Measurements from ENCODE around the gene PLIN5. TPM values are rescaled to one million over a fixed set of nuclear protein-coding genes. Genes with fewer than 3 reads are reported as not detected.

PLIN5 gene
- total RNA-seq, 1 experiment from 2014 or later, result 8.1 TPM

DNA sequence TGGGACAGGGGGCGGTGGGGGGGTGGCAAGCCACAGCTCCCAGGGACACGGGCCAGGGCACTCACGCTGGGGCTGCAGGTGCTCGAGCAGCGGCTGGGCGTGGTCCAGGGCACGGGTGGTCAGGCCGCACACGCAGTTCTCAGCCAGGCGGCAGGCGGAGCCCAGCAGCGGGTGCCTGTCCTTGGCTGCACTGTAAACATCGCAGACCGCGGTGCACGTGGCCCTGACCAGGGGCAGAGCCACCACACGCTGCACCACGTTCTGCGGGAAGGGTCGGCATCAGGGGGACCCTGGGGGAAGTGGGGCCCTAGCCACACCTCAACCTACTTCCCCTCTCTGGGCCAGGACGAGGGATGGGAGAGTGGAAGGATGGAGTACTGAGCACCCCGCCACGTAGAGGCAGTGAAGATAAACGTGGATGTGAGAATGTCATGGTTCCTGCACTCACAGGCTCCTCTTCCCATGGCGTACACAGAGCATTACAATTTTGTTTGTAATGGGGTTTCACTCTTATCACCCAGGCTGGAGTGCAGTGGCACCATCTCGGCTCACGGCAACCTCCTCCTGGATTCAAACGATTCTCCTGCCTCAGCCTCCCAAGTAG, 3.4 kb downstream of the PLIN5 start:
- no peaks in the 10 kb centered on the region for H3K79me2 ChIP-seq (ENCODE audit: insufficient read depth, low read length)
- ATAC-seq (no peak), DNase-seq (ENCODE audit: low read depth, low spot score) (no peak)
- BruUV-seq (replicated peaks), result no TSS peak
- H3K4me1 ChIP-seq (ENCODE audit: control insufficient read depth in 1 of 2, insufficient read depth in 2 of 2, low read length in 2 of 2), result peaks cover 6 to 20% of the 10 kb centered on the region in 2 experiments; a peak in 3 of 4 replicates
- RAD21 ChIA-PET (ENCODE audit: low non-redundant PET in 1 of 2, low total read pairs in 2 of 2, uncharacterized antibody in 2 of 2, unreplicated experiment in 2 of 2), result no interaction called here
- intact Hi-C loops (cut with micrococcal nuclease), result no loop called here
- TF ChIP-seq YY1 (IDR thresholded peaks at IDR 0.05; ENCODE audit: extremely low read depth, insufficient replicate concordance, low read depth, low read length) (no peak), FOSL1 (IDR thresholded peaks at IDR 0.05; ENCODE audit: low read depth) (no peak), POLR2A (IDR thresholded peaks at IDR 0.05; ENCODE audit: borderline replicate concordance, extremely low read depth, insufficient read depth, insufficient read length) (no peak), EGR1 (IDR thresholded peaks at IDR 0.05; ENCODE audit: low read depth) (no peak), EZH2phosphoT487 (IDR thresholded peaks at IDR 0.05; ENCODE audit: borderline replicate concordance) (no peak), TCF7L2 (IDR thresholded peaks at IDR 0.05; ENCODE audit: borderline replicate concordance, extremely low read depth, insufficient read depth, insufficient read length) (no peak), SP1 (IDR thresholded peaks at IDR 0.05; ENCODE audit: low read depth) (no peak), CEBPB (IDR thresholded peaks at IDR 0.05; ENCODE audit: low read depth) (no peak), EZH2 (IDR thresholded peaks at IDR 0.05) (no peak), RAD21 (IDR thresholded peaks at IDR 0.05; ENCODE audit: low read depth) (no peak), ELF1 (IDR thresholded peaks at IDR 0.05; ENCODE audit: borderline replicate concordance, low read depth) (no peak), CBX3 (IDR thresholded peaks at IDR 0.05; ENCODE audit: low read depth) (no peak), SIN3A (IDR thresholded peaks at IDR 0.05; ENCODE audit: low read depth) (no peak), ZNF274 (IDR thresholded peaks at IDR 0.05; ENCODE audit: low read depth, low read length) (no peak), ZFX (IDR thresholded peaks at IDR 0.05) (no peak)
- TF ChIP-seq, protein P1, sequence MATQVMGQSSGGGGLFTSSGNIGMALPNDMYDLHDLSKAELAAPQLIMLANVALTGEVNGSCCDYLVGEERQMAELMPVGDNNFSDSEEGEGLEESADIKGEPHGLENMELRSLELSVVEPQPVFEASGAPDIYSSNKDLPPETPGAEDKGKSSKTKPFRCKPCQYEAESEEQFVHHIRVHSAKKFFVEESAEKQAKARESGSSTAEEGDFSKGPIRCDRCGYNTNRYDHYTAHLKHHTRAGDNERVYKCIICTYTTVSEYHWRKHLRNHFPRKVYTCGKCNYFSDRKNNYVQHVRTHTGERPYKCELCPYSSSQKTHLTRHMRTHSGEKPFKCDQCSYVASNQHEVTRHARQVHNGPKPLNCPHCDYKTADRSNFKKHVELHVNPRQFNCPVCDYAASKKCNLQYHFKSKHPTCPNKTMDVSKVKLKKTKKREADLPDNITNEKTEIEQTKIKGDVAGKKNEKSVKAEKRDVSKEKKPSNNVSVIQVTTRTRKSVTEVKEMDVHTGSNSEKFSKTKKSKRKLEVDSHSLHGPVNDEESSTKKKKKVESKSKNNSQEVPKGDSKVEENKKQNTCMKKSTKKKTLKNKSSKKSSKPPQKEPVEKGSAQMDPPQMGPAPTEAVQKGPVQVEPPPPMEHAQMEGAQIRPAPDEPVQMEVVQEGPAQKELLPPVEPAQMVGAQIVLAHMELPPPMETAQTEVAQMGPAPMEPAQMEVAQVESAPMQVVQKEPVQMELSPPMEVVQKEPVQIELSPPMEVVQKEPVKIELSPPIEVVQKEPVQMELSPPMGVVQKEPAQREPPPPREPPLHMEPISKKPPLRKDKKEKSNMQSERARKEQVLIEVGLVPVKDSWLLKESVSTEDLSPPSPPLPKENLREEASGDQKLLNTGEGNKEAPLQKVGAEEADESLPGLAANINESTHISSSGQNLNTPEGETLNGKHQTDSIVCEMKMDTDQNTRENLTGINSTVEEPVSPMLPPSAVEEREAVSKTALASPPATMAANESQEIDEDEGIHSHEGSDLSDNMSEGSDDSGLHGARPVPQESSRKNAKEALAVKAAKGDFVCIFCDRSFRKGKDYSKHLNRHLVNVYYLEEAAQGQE (IDR thresholded peaks at IDR 0.05; ENCODE audit: low read depth), result no peak
- TF ChIP-seq, protein P2, sequence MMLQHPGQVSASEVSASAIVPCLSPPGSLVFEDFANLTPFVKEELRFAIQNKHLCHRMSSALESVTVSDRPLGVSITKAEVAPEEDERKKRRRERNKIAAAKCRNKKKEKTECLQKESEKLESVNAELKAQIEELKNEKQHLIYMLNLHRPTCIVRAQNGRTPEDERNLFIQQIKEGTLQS (IDR thresholded peaks at IDR 0.05), result no peak
- no peaks in the 10 kb centered on the region for H3K9me3 ChIP-seq (ENCODE audit: control insufficient read depth in 1 of 2, insufficient read depth in 1 of 2, low read depth in 1 of 2, low read length in 2 of 2)
- H3K27ac ChIP-seq (ENCODE audit: low read depth, low read length), result no peak overlapping the region
- POLR2A ChIA-PET, result no interaction called here
- no peak overlapping the region for H3K4me2 ChIP-seq (ENCODE audit: low read length)
- H3K9ac ChIP-seq (ENCODE audit: low read length), result no peak overlapping the region
- H3K9me2 ChIP-seq (ENCODE audit: insufficient read depth), result no peaks in the 10 kb centered on the region
- no peak overlapping the region for H3K4me3 ChIP-seq (replicated peaks in 1 of 2; ENCODE audit: low read depth in 1 of 2, low read length in 2 of 2)
- CTCF ChIA-PET, result interaction anchor here (0.9 kb wide), 1 partner anchor 8 kb away, joined by 5 read pairs; no protein-coding TSS in a partner anchor
- H3K36me3 ChIP-seq (ENCODE audit: control insufficient read depth in 1 of 2, insufficient read depth in 2 of 2, low read length in 2 of 2), result no peaks in the 10 kb centered on the region
- H2AFZ ChIP-seq (ENCODE audit: low read depth, low read length, poor library complexity, severe bottlenecking), result no peak overlapping the region
- no peaks in the 10 kb centered on the region for H3K27me3 ChIP-seq (ENCODE audit: insufficient read depth, low read length)
- no peaks in the 10 kb centered on the region for H4K20me1 ChIP-seq (ENCODE audit: insufficient read depth)

Data from HCT116 (cell line).